ENCODE measurements around the gene GSTA3.

- TF ChIP-seq MYC (IDR thresholded peaks at IDR 0.05; ENCODE audit: low read depth, low read length), result no peak
- no peak for TF ChIP-seq POLR2AphosphoS5 (IDR thresholded peaks at IDR 0.05; ENCODE audit: insufficient read depth, low read depth, low read length)
- TF ChIP-seq, protein P1, sequence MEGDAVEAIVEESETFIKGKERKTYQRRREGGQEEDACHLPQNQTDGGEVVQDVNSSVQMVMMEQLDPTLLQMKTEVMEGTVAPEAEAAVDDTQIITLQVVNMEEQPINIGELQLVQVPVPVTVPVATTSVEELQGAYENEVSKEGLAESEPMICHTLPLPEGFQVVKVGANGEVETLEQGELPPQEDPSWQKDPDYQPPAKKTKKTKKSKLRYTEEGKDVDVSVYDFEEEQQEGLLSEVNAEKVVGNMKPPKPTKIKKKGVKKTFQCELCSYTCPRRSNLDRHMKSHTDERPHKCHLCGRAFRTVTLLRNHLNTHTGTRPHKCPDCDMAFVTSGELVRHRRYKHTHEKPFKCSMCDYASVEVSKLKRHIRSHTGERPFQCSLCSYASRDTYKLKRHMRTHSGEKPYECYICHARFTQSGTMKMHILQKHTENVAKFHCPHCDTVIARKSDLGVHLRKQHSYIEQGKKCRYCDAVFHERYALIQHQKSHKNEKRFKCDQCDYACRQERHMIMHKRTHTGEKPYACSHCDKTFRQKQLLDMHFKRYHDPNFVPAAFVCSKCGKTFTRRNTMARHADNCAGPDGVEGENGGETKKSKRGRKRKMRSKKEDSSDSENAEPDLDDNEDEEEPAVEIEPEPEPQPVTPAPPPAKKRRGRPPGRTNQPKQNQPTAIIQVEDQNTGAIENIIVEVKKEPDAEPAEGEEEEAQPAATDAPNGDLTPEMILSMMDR (IDR thresholded peaks at IDR 0.05; ENCODE audit: extremely low read depth in 1 of 2, insufficient read depth in 1 of 2, low read depth in 1 of 2, low read length in 2 of 2), result no peak
- no peak for TF ChIP-seq POLR2A (IDR thresholded peaks at IDR 0.05; ENCODE audit: low read depth, low read length)
- TF ChIP-seq, protein P2, sequence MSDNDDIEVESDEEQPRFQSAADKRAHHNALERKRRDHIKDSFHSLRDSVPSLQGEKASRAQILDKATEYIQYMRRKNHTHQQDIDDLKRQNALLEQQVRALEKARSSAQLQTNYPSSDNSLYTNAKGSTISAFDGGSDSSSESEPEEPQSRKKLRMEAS (IDR thresholded peaks at IDR 0.05; ENCODE audit: insufficient read depth, insufficient read length), result no peak
- no peak for TF ChIP-seq EZH2 (IDR thresholded peaks at IDR 0.05; ENCODE audit: borderline replicate concordance, low read depth, low read length, severe bottlenecking)
- no peak for TF ChIP-seq FOS (IDR thresholded peaks at IDR 0.05; ENCODE audit: borderline replicate concordance, insufficient read depth, low read length)
- TF ChIP-seq GATA2 (IDR thresholded peaks at IDR 0.05; ENCODE audit: insufficient read depth, insufficient read length, low read depth, low read length), result no peak
- no peak for TF ChIP-seq JUN (IDR thresholded peaks at IDR 0.05; ENCODE audit: borderline replicate concordance, insufficient read depth, insufficient read length, low read depth)
Measured at GRCh38 chr6:52933778-52934177, 24.3 kb upstream of the GSTA3 start.
